Measurements from ENCODE around the gene SNX14. TPM values are rescaled to one million over a fixed set of nuclear protein-coding genes. Genes with fewer than 3 reads are reported as not detected.
"Not testable (repeated sequence)": the region's sequence is repeated elsewhere in the genome, so short reads cannot be mapped to it uniquely, and the experiment has no call there.

Gene SNX14
- total and polyA plus RNA-seq, 2 of the 8 experiments (the other 6 are each of a cell fraction or from before 2014, with no cell fraction given) = 11.9 to 24.2 TPM

GRCh38 chr6:85582832-85583231, 10.8 kb downstream of the SNX14 start:
- H3K4me3 ChIP-seq (ENCODE audit: extremely low read depth in 1 of 4, insufficient read depth in 2 of 4, low read depth in 3 of 4, low read length in 4 of 4); H3K27ac ChIP-seq (ENCODE audit: low read depth, low read length); H3K23me2 ChIP-seq (ENCODE audit: low read depth, low read length); H3K18ac ChIP-seq (ENCODE audit: extremely low read depth, low read length); H3K36me3 ChIP-seq (ENCODE audit: control insufficient read depth in 2 of 4, insufficient read depth in 4 of 4, low read length in 3 of 4); H3K56ac ChIP-seq (replicated peaks; ENCODE audit: insufficient read length, low read depth, low read length); H3K9me3 ChIP-seq (ENCODE audit: insufficient read depth in 2 of 2, low read depth in 1 of 2, low read length in 1 of 2); H4K20me1 ChIP-seq (replicated peaks in 1 of 2; ENCODE audit: control insufficient read depth in 1 of 2, insufficient read depth in 2 of 2, low read length in 2 of 2); H3K9ac ChIP-seq (replicated peaks in 1 of 4; ENCODE audit: extremely low read depth in 1 of 4, low read depth in 3 of 4, low read length in 3 of 4); H3K4ac ChIP-seq (replicated peaks; ENCODE audit: insufficient read length, low read depth, low read length); H2BK12ac ChIP-seq (ENCODE audit: low read depth, low read length); FAIRE-seq; H2BK15ac ChIP-seq (ENCODE audit: low read length); DNase-seq (ENCODE audit: low read depth in 1 of 2, low spot score in 2 of 2); H3K23ac ChIP-seq (ENCODE audit: insufficient read length); H4K8ac ChIP-seq (ENCODE audit: extremely low read depth, insufficient read depth, low read length); POLR2A ChIA-PET (ENCODE audit: partially characterized antibody); H2BK20ac ChIP-seq (ENCODE audit: low read length); H2BK5ac ChIP-seq (ENCODE audit: low read depth, low read length); H3K4me2 ChIP-seq (ENCODE audit: insufficient read depth in 1 of 2, low read depth in 2 of 2, low read length in 2 of 2); H2BK120ac ChIP-seq (replicated peaks; ENCODE audit: low read depth, low read length); H3K4me1 ChIP-seq (replicated peaks in 1 of 4; ENCODE audit: control insufficient read depth in 3 of 4, insufficient read depth in 4 of 4, low read length in 3 of 4); H4K5ac ChIP-seq (ENCODE audit: insufficient read length, low read depth, low read length); H2AK5ac ChIP-seq (ENCODE audit: low read depth, low read length); H4K91ac ChIP-seq (replicated peaks; ENCODE audit: insufficient read length, low read length); H3K27me3 ChIP-seq (replicated peaks in 1 of 4; ENCODE audit: control insufficient read depth in 3 of 4, extremely low read depth in 1 of 4, insufficient read depth in 3 of 4, low read length in 3 of 4); H2AFZ ChIP-seq (ENCODE audit: low read length); H3K14ac ChIP-seq (ENCODE audit: insufficient read length); H3K79me1 ChIP-seq (ENCODE audit: low read depth, low read length): not testable (repeated sequence)
- 97% methylated on average over 4 of the region's 4 CpGs; no CpG with 5 or more reads in 1 of the 2 experiments for WGBS, 2 experiments (ENCODE audit: extremely low coverage in 1 of 2, insufficient coverage in 1 of 2, insufficient read length in 1 of 2, insufficient replicate concordance in 2 of 2, low coverage in 1 of 2, low lambda C conversion rate in 2 of 2, missing lambda C conversion rate in 1 of 2)
- peaks cover 0 to 12% of the 10 kb centered on the region in 2 experiments; a peak in 1 of 4 replicates for H3K79me2 ChIP-seq (ENCODE audit: control insufficient read depth in 1 of 2, insufficient read depth in 2 of 2, low read length in 2 of 2)
- CTCF ChIA-PET (ENCODE audit: partially characterized antibody) = interaction anchor here (0.7 kb wide), 1 partner anchor 13 kb away, joined by 3 read pairs; no protein-coding TSS in a partner anchor

Measured in H1 (cell line).